NCI-H2081 (cell line): Measurements from ENCODE around the gene FSHB.
"Not testable (repeated sequence)": the region's sequence is repeated elsewhere in the genome, so short reads cannot be mapped to it uniquely, and the experiment has no call there.

ENCODE experiments used
- DNase-seq, 2 experiments: peaks; one replicate each; lab custom pipeline; 2025; lab: John Stamatoyannopoulos, UW

FSHB gene

GRCh38 chr11:30268638-30269037, 37.8 kb downstream of the FSHB start:
- not testable (repeated sequence) for DNase-seq

DNA sequence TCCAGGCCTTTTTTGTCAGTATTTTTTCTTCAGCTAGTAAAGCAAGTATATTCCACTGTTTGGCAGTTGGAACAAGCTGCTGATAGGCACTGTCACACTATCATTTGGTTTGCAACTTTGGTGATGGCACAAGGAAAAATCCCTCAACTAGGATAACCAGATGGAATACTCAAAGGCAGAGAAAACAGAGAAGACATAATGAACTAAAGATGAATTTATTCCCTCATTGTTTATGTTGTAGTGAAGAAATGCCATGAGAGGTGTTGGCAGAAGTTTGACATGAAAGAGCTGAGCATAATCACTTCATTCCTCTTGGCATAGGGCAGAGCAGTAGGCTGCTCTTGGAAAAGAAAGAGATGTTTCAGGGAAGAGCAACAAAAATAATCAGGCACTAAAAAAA, 39.9 kb downstream of the FSHB start:
- no peak for DNase-seq

DNA sequence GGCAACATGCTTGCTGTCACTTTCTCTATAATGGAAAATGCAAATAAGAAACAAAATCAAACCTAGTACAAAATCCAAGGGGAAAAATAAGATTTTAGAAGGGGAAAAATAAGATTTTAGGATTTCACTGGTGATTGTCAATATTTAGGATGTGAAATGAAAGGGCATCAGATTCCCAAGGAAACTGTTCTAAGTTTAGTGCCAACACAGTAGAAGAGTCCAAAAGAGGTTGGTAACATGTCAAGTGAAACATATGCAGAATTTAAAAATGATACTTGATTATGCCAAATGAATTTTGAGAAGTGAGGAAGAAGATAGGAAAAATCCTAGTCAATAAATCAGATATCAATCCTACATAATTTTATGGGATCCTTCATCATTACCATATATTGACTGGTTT, 46.4 kb downstream of the FSHB start:
- no peak for DNase-seq

DNA sequence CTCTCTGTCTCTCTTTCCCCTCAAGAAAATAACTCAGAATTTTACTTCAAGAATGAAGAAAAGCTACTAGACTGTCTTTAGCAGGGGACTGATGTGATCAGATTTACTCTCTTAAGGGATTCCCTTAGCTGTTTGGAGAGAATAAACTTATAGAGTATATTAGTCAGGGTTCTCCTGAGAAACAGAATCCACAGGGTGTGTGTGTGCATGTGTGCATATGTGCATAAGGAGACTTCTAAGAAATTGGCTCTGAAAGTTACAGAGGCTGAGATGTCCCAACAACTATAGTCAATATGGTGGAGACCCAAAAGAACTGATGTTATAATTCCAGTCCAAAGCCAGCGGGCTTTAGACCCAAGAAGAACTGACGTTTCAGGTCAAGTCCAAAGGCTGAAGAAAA, 49.0 kb downstream of the FSHB start:
- DNase-seq = no peak

DNA sequence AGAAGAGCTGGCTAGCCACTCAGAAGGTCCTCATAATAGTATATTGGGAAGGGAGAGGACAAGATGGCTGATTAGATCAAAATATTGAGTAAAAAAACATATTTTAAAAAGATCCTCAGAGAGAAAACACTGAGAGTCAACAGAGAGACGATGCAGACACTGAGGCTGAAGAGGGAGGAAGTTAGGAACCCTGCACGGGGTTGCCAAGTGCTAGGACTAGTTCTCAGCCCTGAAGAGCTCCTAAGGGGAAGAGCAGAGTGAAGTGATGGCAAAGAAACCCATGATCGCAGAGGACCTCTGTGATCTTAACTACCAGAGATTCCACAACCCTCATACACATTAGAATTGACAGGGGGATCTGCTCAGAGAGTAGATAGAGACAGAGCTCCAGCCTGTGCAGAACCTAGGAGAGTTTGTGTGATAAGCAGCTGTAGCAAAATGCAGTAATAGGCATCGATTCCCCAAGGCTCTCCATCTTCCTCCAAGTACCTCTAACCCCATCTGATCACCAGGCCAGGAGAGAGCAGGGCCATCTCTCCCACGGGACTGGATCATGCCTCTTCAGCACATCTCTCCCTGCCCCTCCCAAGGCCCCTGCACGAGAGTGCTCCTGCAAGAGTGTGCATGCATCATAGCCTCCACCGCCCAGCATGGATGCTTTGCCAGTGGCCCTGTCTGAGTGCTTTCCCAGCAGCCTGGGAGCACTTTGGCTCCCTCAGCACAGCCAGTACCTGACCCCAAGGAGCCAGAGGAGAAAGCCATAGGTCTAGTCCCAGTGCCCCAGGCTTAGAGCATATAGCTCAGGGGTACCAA, 50.9 kb downstream of the FSHB start:
- DNase-seq = no peak

- DNase-seq = no peak
Observed at GRCh38 chr11:30282289-30282631, 51.4 kb downstream of the FSHB start.
